Measurements from ENCODE around the gene DOHH.

Gene DOHH

GRCh38 chr19:3539756-3540118, 39.3 kb upstream of the DOHH start:
- Histone ChIP-seq H3K27me3 (no peaks in the 10 kb centered on the region), H3K4me3 (no peak overlapping the region), H3K4me1 (peaks cover 0 to 28% (median 10%) of the 10 kb centered on the region in 4 donors), H3K36me3 (peaks cover 12 to 51% (median 13%) of the 10 kb centered on the region in 3 donors), H3K9me3 (no peaks in the 10 kb centered on the region), H3K27ac (no peak overlapping the region)
- DNase-seq, result no peak
- no peak for TF ChIP-seq CTCF (IDR thresholded peaks at IDR 0.05)
- intact Hi-C loops (cut with DNase I; ENCODE audit: low total_unique reads), result loop anchor here (5.0 to 10.0 kb wide), 2 partner anchors 168 to 425 kb away; partner anchors contain the start of gene TJP3

DNA sequence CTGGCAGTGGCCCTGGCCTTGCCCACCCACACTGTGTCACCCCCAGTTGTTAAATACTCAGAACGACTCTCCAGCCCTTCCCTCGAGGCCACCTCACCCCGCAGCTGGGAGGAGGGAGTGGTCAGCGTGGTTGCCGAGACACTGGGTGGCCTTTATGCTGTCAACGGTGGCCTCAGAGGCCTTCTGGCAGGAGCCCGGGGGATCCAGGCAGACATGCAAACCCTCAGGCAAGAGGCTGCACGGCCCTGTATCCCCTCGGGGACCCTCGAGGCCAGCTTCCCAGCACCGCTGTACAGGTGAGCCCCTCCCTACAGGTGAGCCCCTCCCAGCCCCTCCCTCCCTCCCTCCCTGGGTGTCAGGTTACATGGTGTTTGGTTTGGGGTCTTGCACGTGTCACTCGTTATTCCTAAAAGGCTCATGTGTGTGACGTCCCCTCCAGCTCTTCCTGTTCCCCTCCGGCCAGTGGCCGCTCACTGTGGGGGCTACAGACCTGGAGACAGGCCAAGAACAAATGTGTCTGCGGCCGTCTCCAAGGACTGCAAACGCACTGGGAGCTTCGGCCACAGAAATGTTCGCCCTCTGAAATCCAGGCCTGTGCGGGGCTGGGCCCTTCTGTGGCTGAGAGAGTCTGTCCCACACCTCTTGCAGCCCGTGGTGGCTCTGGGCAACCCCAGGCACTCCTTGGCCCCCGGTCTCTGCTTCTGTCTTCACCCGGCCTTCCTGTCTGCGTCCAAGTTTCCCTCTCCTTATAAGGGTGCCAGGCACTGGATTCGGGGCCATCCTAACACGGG, 38.7 kb upstream of the DOHH start, which contains the start of gene TEKTIP1:
Gene TEKTIP1 (plus strand): TSS at position 210 of the 791 bp plus-strand sequence. CDS start 4 bp downstream, at position 214.
- no peak for DNase-seq
- no peaks in the 10 kb centered on the region for H3K9me3 ChIP-seq
- H3K4me1 ChIP-seq, result peaks cover 0 to 28% (median 10%) of the 10 kb centered on the region in 4 donors
- H3K27ac ChIP-seq, result no peak within 1 kb of the TSS
- H3K36me3 ChIP-seq, result peaks cover 17 to 51% (median 19%) of the 10 kb centered on the region in 3 donors
- no peaks in the 10 kb centered on the region for H3K27me3 ChIP-seq
- no peak for TF ChIP-seq CTCF (IDR thresholded peaks at IDR 0.05)
- intact Hi-C loops (cut with DNase I; ENCODE audit: low total_unique reads), result loop anchor here (10.0 kb wide), 1 partner anchor 426 kb away; no protein-coding TSS in a partner anchor
- H3K4me3 ChIP-seq, result no peak within 1 kb of the TSS

GRCh38 chr19:3538258-3538929, 37.9 kb upstream of the DOHH start:
- Histone ChIP-seq H3K36me3 (peaks cover 21 to 51% (median 25%) of the 10 kb centered on the region in 3 donors), H3K27me3 (no peaks in the 10 kb centered on the region), H3K4me3 (no peak overlapping the region), H3K4me1 (peaks cover 0 to 21% (median 4%) of the 10 kb centered on the region in 4 donors), H3K27ac (no peak overlapping the region), H3K9me3 (no peaks in the 10 kb centered on the region)
- DNase-seq, result no peak
- no peak for TF ChIP-seq CTCF (IDR thresholded peaks at IDR 0.05)
- intact Hi-C loops (cut with DNase I; ENCODE audit: low total_unique reads), result loop anchor here (10.0 kb wide), 1 partner anchor 426 kb away; no protein-coding TSS in a partner anchor

GRCh38 chr19:3537438-3538240, 37.2 kb upstream of the DOHH start:
- Histone ChIP-seq H3K27ac (no peak overlapping the region), H3K9me3 (no peaks in the 10 kb centered on the region), H3K4me3 (no peak overlapping the region), H3K27me3 (no peaks in the 10 kb centered on the region), H3K36me3 (peaks cover 29 to 57% (median 32%) of the 10 kb centered on the region in 3 donors), H3K4me1 (peaks cover 0 to 16% (median 0%) of the 10 kb centered on the region in 4 donors)
- DNase-seq, result no peak
- intact Hi-C loops (cut with DNase I; ENCODE audit: low total_unique reads), result loop anchor here (10.0 kb wide), 1 partner anchor 427 kb away; no protein-coding TSS in a partner anchor
- no peak for TF ChIP-seq CTCF (IDR thresholded peaks at IDR 0.05)

GRCh38 chr19:3537101-3537437, 36.6 kb upstream of the DOHH start:
- Histone ChIP-seq H3K9me3 (no peaks in the 10 kb centered on the region), H3K27me3 (no peaks in the 10 kb centered on the region), H3K36me3 (peaks cover 34 to 60% (median 38%) of the 10 kb centered on the region in 3 donors), H3K27ac (peak overlapping the region in 1 of 2 donors; percentile 6), H3K4me1 (peaks cover 0 to 16% (median 0%) of the 10 kb centered on the region in 4 donors), H3K4me3 (no peak overlapping the region)
- intact Hi-C loops (cut with DNase I; ENCODE audit: low total_unique reads), result loop anchor here (10.0 kb wide), 1 partner anchor 428 kb away; no protein-coding TSS in a partner anchor
- DNase-seq, result no peak
- no peak for TF ChIP-seq CTCF (IDR thresholded peaks at IDR 0.05)

Data from tibial artery (tissue), 4 donors.